ENCODE data around the gene ZNF845. TPM values are rescaled to one million over a fixed set of nuclear protein-coding genes. Genes with fewer than 3 reads are reported as not detected.
"Not testable (repeated sequence)": the region's sequence is repeated elsewhere in the genome, so short reads cannot be mapped to it uniquely, and the experiment has no call there.

The ZNF845 gene
- total and polyA plus RNA-seq, 3 experiments from 2014 or later, result 5.8 to 11.5 (median 6.3) TPM

GRCh38 chr19:53311897-53312296 is 21.7 kb upstream of the ZNF845 start:
- Histone ChIP-seq H3K36me3 (ENCODE audit: insufficient read depth, low read length) (no peaks in the 10 kb centered on the region), H3K27me3 (ENCODE audit: insufficient read depth, low read length, poor library complexity, severe bottlenecking) (no peaks in the 10 kb centered on the region), H3K27ac (ENCODE audit: low read depth, low read length) (no peak overlapping the region), H3K4me1 (ENCODE audit: insufficient read depth, low read length) (no peaks in the 10 kb centered on the region), H3K9me3 (ENCODE audit: low read length) (peaks cover 7% of the 10 kb centered on the region), H3K4me3 (ENCODE audit: low read length) (no peak overlapping the region)
- ChIA-PET POLR2A (no interaction called here), CTCF (no interaction called here)
- Mint-ChIP-seq H3K36me3 (peaks cover 0 to 6% (median 2%) of the 10 kb centered on the region in 3 donors), H3K9me3 (peaks cover 10 to 64% (median 31%) of the 10 kb centered on the region in 5 donors), H3K27ac (peak overlapping the region in 1 of 8 donors; percentile 73), H3K4me3 (no peak overlapping the region), H3K4me1 (peaks cover 0 to 3% (median 0%) of the 10 kb centered on the region in 3 donors), H3K27me3 (peaks cover 33 to 58% of the 10 kb centered on the region in 2 donors)
- no peak for DNase-seq

- Histone ChIP-seq H3K9me3 (ENCODE audit: low read length) (no peaks in the 10 kb centered on the region), H3K36me3 (ENCODE audit: insufficient read depth, low read length) (no peaks in the 10 kb centered on the region), H3K27ac (ENCODE audit: low read depth, low read length) (no peak overlapping the region), H3K4me1 (ENCODE audit: insufficient read depth, low read length) (no peaks in the 10 kb centered on the region), H3K4me3 (ENCODE audit: low read length) (no peak overlapping the region), H3K27me3 (ENCODE audit: insufficient read depth, low read length, poor library complexity, severe bottlenecking) (no peaks in the 10 kb centered on the region)
- Mint-ChIP-seq H3K4me1 (peaks cover 9 to 26% (median 17%) of the 10 kb centered on the region in 3 donors), H3K27me3 (peaks cover 28 to 48% of the 10 kb centered on the region in 2 donors), H3K27ac (no peak overlapping the region), H3K4me3 (peak overlapping the region in 6 of 7 donors; percentile 23 to 72 (median 61)), H3K9me3 (peaks cover 17 to 50% (median 29%) of the 10 kb centered on the region in 5 donors), H3K36me3 (peaks cover 3 to 43% (median 11%) of the 10 kb centered on the region in 3 donors)
- POLR2A ChIA-PET, result no interaction called here
- CTCF ChIA-PET, result no interaction called here
- DNase-seq, result no peak
Measured at GRCh38 chr19:53328967-53329366, 4.6 kb upstream of the ZNF845 start.

- peak overlapping the region; percentile 60 to 98 (median 96) for H3K4me3 Mint-ChIP-seq
Measured at GRCh38 chr19:53332484-53332883, 1.1 kb upstream of the ZNF845 start.

GRCh38 chr19:53333066-53333462 is 485 bp upstream of the ZNF845 start:
- Mint-ChIP-seq H3K9me3 (peaks cover 5 to 30% (median 15%) of the 10 kb centered on the region in 5 donors), H3K27me3 (peaks cover 13 to 17% of the 10 kb centered on the region in 2 donors), H3K27ac (peak overlapping the region; percentile 84 to 99 (median 92)), H3K4me1 (peaks cover 29 to 52% (median 50%) of the 10 kb centered on the region in 3 donors), H3K36me3 (peaks cover 6 to 30% (median 28%) of the 10 kb centered on the region in 3 donors), H3K4me3 (peak overlapping the region; percentile 91 to 99 (median 96))
- CTCF ChIA-PET, result no interaction called here
- DNase-seq, result peak in 3 of 5 donors; percentile 16 to 57 (median 19)
- H3K27me3 ChIP-seq (ENCODE audit: insufficient read depth, low read length, poor library complexity, severe bottlenecking), result no peaks in the 10 kb centered on the region
- POLR2A ChIA-PET, result interaction anchor here (0.6 kb wide), 1 partner anchor 78 kb away, joined by 4 read pairs; no protein-coding TSS in a partner anchor
- no peaks in the 10 kb centered on the region for H3K36me3 ChIP-seq (ENCODE audit: insufficient read depth, low read length)
- H3K4me1 ChIP-seq (ENCODE audit: insufficient read depth, low read length), result no peaks in the 10 kb centered on the region
- H3K4me3 ChIP-seq (ENCODE audit: low read length), result peak overlapping the region; percentile 61
- no peaks in the 10 kb centered on the region for H3K9me3 ChIP-seq (ENCODE audit: low read length)
- H3K27ac ChIP-seq (ENCODE audit: low read depth, low read length), result no peak overlapping the region

More at GRCh38 chr19:53332484-53332883, 1.1 kb upstream of the ZNF845 start:
- Histone ChIP-seq H3K4me3 (ENCODE audit: low read length) (no peak overlapping the region), H3K27me3 (ENCODE audit: insufficient read depth, low read length, poor library complexity, severe bottlenecking) (no peaks in the 10 kb centered on the region), H3K27ac (ENCODE audit: low read depth, low read length) (no peak overlapping the region), H3K4me1 (ENCODE audit: insufficient read depth, low read length) (no peaks in the 10 kb centered on the region), H3K9me3 (ENCODE audit: low read length) (no peaks in the 10 kb centered on the region), H3K36me3 (ENCODE audit: insufficient read depth, low read length) (no peaks in the 10 kb centered on the region)
- Mint-ChIP-seq H3K9me3 (peaks cover 5 to 32% (median 17%) of the 10 kb centered on the region in 5 donors), H3K4me1 (peaks cover 27 to 52% (median 46%) of the 10 kb centered on the region in 3 donors), H3K27me3 (peaks cover 14 to 21% of the 10 kb centered on the region in 2 donors), H3K36me3 (peaks cover 8 to 30% (median 23%) of the 10 kb centered on the region in 3 donors), H3K27ac (peak overlapping the region in 1 of 8 donors; percentile 9)
- ChIA-PET CTCF (no interaction called here), POLR2A (no interaction called here)
- no peak for DNase-seq

- Histone ChIP-seq H3K36me3 (ENCODE audit: insufficient read depth, low read length) (peaks cover 67% of the 10 kb centered on the region), H3K9me3 (ENCODE audit: low read length) (peaks cover 24% of the 10 kb centered on the region)
- CTCF ChIA-PET; H3K27ac ChIP-seq (ENCODE audit: low read depth, low read length); H3K4me3 Mint-ChIP-seq; H3K4me3 ChIP-seq (ENCODE audit: low read length); H3K27ac Mint-ChIP-seq; H3K27me3 Mint-ChIP-seq; DNase-seq; H3K27me3 ChIP-seq (ENCODE audit: insufficient read depth, low read length, poor library complexity, severe bottlenecking); H3K4me1 ChIP-seq (ENCODE audit: insufficient read depth, low read length); POLR2A ChIA-PET: not testable (repeated sequence)
- H3K4me1 Mint-ChIP-seq, result peaks cover 10 to 24% (median 19%) of the 10 kb centered on the region in 3 donors
- peaks cover 69 to 96% (median 96%) of the 10 kb centered on the region in 3 donors for H3K36me3 Mint-ChIP-seq
- peaks cover 30 to 92% (median 70%) of the 10 kb centered on the region in 5 donors for H3K9me3 Mint-ChIP-seq
Measured at GRCh38 chr19:53344403-53344802, 10.9 kb downstream of the ZNF845 start.

- Histone ChIP-seq H3K9me3 (ENCODE audit: low read length) (peaks cover 69% of the 10 kb centered on the region), H3K4me3 (ENCODE audit: low read length) (peak overlapping the region; percentile 12), H3K4me1 (ENCODE audit: insufficient read depth, low read length) (no peaks in the 10 kb centered on the region), H3K27ac (ENCODE audit: low read depth, low read length) (no peak overlapping the region), H3K36me3 (ENCODE audit: insufficient read depth, low read length) (peaks cover 11% of the 10 kb centered on the region), H3K27me3 (ENCODE audit: insufficient read depth, low read length, poor library complexity, severe bottlenecking) (no peaks in the 10 kb centered on the region)
- Mint-ChIP-seq H3K27me3 (no peaks in the 10 kb centered on the region), H3K4me1 (no peaks in the 10 kb centered on the region), H3K9me3 (peaks cover 32 to 83% (median 80%) of the 10 kb centered on the region in 5 donors), H3K4me3 (no peak overlapping the region), H3K36me3 (peaks cover 9 to 38% (median 35%) of the 10 kb centered on the region in 3 donors), H3K27ac (no peak overlapping the region)
- ChIA-PET POLR2A (no interaction called here), CTCF (no interaction called here)
- no peak for DNase-seq
Measured at GRCh38 chr19:53355739-53356138, 22.2 kb downstream of the ZNF845 start.

GRCh38 chr19:53357821-53358581 is 24.5 kb downstream of the ZNF845 start:
- peak overlapping the region in 1 of 8 donors; percentile 54 for H3K27ac Mint-ChIP-seq
- Histone ChIP-seq H3K4me1 (ENCODE audit: insufficient read depth, low read length) (no peaks in the 10 kb centered on the region), H3K9me3 (ENCODE audit: low read length) (peaks cover 47% of the 10 kb centered on the region), H3K4me3 (ENCODE audit: low read length) (no peak overlapping the region), H3K27me3 (ENCODE audit: insufficient read depth, low read length, poor library complexity, severe bottlenecking) (no peaks in the 10 kb centered on the region), H3K36me3 (ENCODE audit: insufficient read depth, low read length) (no peaks in the 10 kb centered on the region), H3K27ac (ENCODE audit: low read depth, low read length) (no peak overlapping the region)
- no peaks in the 10 kb centered on the region for H3K27me3 Mint-ChIP-seq
- DNase-seq, result no peak
- POLR2A ChIA-PET, result no interaction called here
- H3K9me3 Mint-ChIP-seq, result peaks cover 15 to 69% (median 57%) of the 10 kb centered on the region in 5 donors
- H3K4me3 Mint-ChIP-seq, result no peak overlapping the region
- H3K4me1 Mint-ChIP-seq, result no peaks in the 10 kb centered on the region
- CTCF ChIA-PET, result interaction anchor here (0.7 kb wide), 1 partner anchor 162 kb away, joined by 4 read pairs; no protein-coding TSS in a partner anchor
- H3K36me3 Mint-ChIP-seq, result peaks cover 0 to 25% (median 13%) of the 10 kb centered on the region in 3 donors

- POLR2A ChIA-PET; H3K27ac ChIP-seq (ENCODE audit: low read depth, low read length); DNase-seq; H3K4me3 ChIP-seq (ENCODE audit: low read length); H3K36me3 ChIP-seq (ENCODE audit: insufficient read depth, low read length); H3K27me3 ChIP-seq (ENCODE audit: insufficient read depth, low read length, poor library complexity, severe bottlenecking); H3K4me1 ChIP-seq (ENCODE audit: insufficient read depth, low read length); H3K27me3 Mint-ChIP-seq; H3K4me1 Mint-ChIP-seq: not testable (repeated sequence)
- peaks cover 0 to 14% (median 3%) of the 10 kb centered on the region in 3 donors for H3K36me3 Mint-ChIP-seq
- CTCF ChIA-PET, result interaction anchor here (0.7 kb wide), 1 partner anchor 165 kb away, joined by 4 read pairs; no protein-coding TSS in a partner anchor
- H3K9me3 Mint-ChIP-seq, result peaks cover 5 to 50% (median 37%) of the 10 kb centered on the region in 5 donors
- peak overlapping the region in 1 of 7 donors; percentile 69 for H3K4me3 Mint-ChIP-seq
- H3K9me3 ChIP-seq (ENCODE audit: low read length), result peaks cover 27% of the 10 kb centered on the region
- H3K27ac Mint-ChIP-seq, result peak overlapping the region in 2 of 8 donors; percentile 42 to 90
Measured at GRCh38 chr19:53360056-53360455, 26.5 kb downstream of the ZNF845 start.
